ENCODE data around the gene LCNL1.

GRCh38 chr9:136956604-136957003 lies 26.2 kb upstream of the LCNL1 start:
- TF ChIP-seq CTCF (IDR thresholded peaks at IDR 0.05) (no peak), POLR2AphosphoS5 (IDR thresholded peaks at IDR 0.05; ENCODE audit: insufficient read depth in 1 of 2, low read depth in 1 of 2) (no peak), POLR2A (IDR thresholded peaks at IDR 0.05) (no peak)

Measured in vagina (tissue), 2 donors.